SK-N-SH treated with all-trans-retinoic acid at 6 μM for 48 hours (cell line): ENCODE data around the gene PRKG1.

Experiments
- ARNTL ChIP-seq: fragments of 450-650 bp; formaldehyde crosslinking; IDR thresholded peaks from 2 replicates; pipeline ENCODE4 v1.5.0; 2020; ENCODE audit warnings: low read depth, mild to moderate bottlenecking, moderate library complexity, borderline replicate concordance
- ESRRG ChIP-seq: fragments of 250-450 bp; sonication (Bioruptor Pico); IDR thresholded peaks from 2 replicates; pipeline ENCODE4 v1.6.1; 2021; ENCODE audit warnings: mild to moderate bottlenecking
- PPARA ChIP-seq: fragments of 250-450 bp; sonication (Bioruptor Pico); IDR thresholded peaks from 2 replicates; pipeline ENCODE4 v1.5.0; 2020; ENCODE audit warnings: mild to moderate bottlenecking, borderline replicate concordance
- TCF4 ChIP-seq: fragments of 250-450 bp; sonication (Bioruptor Pico); IDR thresholded peaks from 2 replicates; pipeline ENCODE4 v1.8.0; 2021; ENCODE audit warnings: mild to moderate bottlenecking, moderate library complexity, borderline replicate concordance
- ZFP3 ChIP-seq: fragments of 250-450 bp; sonication (Bioruptor Pico); IDR thresholded peaks from 2 replicates; pipeline ENCODE4 v1.5.0; 2020; ENCODE audit warnings: mild to moderate bottlenecking, moderate library complexity
- ZFP30 ChIP-seq: fragments of 450-650 bp; formaldehyde crosslinking; IDR thresholded peaks from 2 replicates; pipeline ENCODE4 v1.5.0; 2022; ENCODE audit warnings: mild to moderate bottlenecking, moderate library complexity
- TF ChIP-seq, protein P1 (sequence below): fragments of 250-450 bp; sonication (Bioruptor Pico); IDR thresholded peaks from 2 replicates; pipeline ENCODE4 v1.8.0; 2020; ENCODE audit warnings: mild to moderate bottlenecking, moderate library complexity, borderline replicate concordance
- TF ChIP-seq, protein P2 (sequence below): fragments of 250-450 bp; sonication (Bioruptor Pico); IDR thresholded peaks from 2 replicates; pipeline ENCODE4 v1.5.0; 2020; ENCODE audit warnings: mild to moderate bottlenecking, moderate library complexity

DNA sequence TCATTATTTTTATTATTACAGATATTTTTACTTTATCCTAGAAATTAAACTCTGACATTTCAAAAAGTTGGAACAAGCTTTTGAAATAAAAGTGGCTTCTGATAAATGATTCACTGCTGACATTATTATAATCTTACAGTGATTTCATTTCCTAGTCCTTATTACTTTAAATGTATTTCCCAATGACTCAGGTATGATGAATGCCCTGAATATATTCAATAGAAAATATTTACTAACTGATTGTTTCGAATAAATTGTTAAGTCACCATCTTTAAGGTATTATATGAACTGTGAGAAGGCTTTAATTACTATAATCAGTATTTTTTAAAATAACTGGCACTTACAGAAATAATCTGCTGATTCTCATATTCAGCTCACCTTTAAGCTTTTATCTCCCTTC is 1261.4 kb downstream of the PRKG1 start:
- TF ChIP-seq ZFP3 (CRISPR knock-in tag) (no peak), ZFP30 (no peak), ARNTL (no peak), TCF4 (CRISPR knock-in tag) (no peak), PPARA (CRISPR knock-in tag) (no peak), ESRRG (CRISPR knock-in tag) (no peak)
- TF ChIP-seq, protein P1, sequence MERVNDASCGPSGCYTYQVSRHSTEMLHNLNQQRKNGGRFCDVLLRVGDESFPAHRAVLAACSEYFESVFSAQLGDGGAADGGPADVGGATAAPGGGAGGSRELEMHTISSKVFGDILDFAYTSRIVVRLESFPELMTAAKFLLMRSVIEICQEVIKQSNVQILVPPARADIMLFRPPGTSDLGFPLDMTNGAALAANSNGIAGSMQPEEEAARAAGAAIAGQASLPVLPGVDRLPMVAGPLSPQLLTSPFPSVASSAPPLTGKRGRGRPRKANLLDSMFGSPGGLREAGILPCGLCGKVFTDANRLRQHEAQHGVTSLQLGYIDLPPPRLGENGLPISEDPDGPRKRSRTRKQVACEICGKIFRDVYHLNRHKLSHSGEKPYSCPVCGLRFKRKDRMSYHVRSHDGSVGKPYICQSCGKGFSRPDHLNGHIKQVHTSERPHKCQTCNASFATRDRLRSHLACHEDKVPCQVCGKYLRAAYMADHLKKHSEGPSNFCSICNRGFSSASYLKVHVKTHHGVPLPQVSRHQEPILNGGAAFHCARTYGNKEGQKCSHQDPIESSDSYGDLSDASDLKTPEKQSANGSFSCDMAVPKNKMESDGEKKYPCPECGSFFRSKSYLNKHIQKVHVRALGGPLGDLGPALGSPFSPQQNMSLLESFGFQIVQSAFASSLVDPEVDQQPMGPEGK: no peak
- TF ChIP-seq, protein P2, sequence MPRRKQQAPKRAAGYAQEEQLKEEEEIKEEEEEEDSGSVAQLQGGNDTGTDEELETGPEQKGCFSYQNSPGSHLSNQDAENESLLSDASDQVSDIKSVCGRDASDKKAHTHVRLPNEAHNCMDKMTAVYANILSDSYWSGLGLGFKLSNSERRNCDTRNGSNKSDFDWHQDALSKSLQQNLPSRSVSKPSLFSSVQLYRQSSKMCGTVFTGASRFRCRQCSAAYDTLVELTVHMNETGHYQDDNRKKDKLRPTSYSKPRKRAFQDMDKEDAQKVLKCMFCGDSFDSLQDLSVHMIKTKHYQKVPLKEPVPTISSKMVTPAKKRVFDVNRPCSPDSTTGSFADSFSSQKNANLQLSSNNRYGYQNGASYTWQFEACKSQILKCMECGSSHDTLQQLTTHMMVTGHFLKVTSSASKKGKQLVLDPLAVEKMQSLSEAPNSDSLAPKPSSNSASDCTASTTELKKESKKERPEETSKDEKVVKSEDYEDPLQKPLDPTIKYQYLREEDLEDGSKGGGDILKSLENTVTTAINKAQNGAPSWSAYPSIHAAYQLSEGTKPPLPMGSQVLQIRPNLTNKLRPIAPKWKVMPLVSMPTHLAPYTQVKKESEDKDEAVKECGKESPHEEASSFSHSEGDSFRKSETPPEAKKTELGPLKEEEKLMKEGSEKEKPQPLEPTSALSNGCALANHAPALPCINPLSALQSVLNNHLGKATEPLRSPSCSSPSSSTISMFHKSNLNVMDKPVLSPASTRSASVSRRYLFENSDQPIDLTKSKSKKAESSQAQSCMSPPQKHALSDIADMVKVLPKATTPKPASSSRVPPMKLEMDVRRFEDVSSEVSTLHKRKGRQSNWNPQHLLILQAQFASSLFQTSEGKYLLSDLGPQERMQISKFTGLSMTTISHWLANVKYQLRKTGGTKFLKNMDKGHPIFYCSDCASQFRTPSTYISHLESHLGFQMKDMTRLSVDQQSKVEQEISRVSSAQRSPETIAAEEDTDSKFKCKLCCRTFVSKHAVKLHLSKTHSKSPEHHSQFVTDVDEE (CRISPR knock-in tag): no peak
